Vagina (tissue), 2 donors: Measurements from ENCODE around the gene TPSG1. TPM values are rescaled to one million over a fixed set of nuclear protein-coding genes. Genes with fewer than 3 reads are reported as not detected.
"Not testable (repeated sequence)": the region's sequence is repeated elsewhere in the genome, so short reads cannot be mapped to it uniquely, and the experiment has no call there.

ENCODE experiments used
- DNase-seq, 2 donors: peaks; one replicate each; pipeline ENCODE4 v3.0.0-alpha.2; 2017; ENCODE audit errors: extremely low spot score in 2 of 2
- H3K27ac ChIP-seq: fragments of 200-600 bp; sonication (generic); one replicate; pipeline ENCODE4 v1.5.1; 2019
- H3K27me3 ChIP-seq: fragments of 200-600 bp; sonication (generic); one replicate; pipeline ENCODE4 v1.5.1; 2019
- H3K36me3 ChIP-seq, 2 donors: fragments of 200-600 bp; sonication (generic); one replicate each; pipeline ENCODE4 v1.5.1; 2017 to 2019
- H3K4me1 ChIP-seq: fragments of 200-600 bp; sonication (generic); one replicate; pipeline ENCODE4 v1.5.1; 2019
- H3K4me3 ChIP-seq, 2 donors: fragments of 200-600 bp; sonication (generic); 1 replicate in 1 of 2; 2 replicates in 1 of 2; pipeline ENCODE4 v1.5.1; 2016 to 2019
- H3K9me3 ChIP-seq: fragments of 200-600 bp; sonication (generic); one replicate; pipeline ENCODE4 v1.5.1; 2019
- POLR2A ChIP-seq, 2 donors: fragments of 450-650 bp; IDR thresholded peaks; one replicate each; pipeline ENCODE4 v1.6.1; 2017; ENCODE audit warnings: antibody characterized with exemption in 2 of 2, mild to moderate bottlenecking in 2 of 2, moderate library complexity in 2 of 2
- POLR2AphosphoS5 ChIP-seq, 2 donors: sonication (generic); formaldehyde crosslinking; IDR thresholded peaks; one replicate each; pipeline ENCODE4 v1.9.0; 2017; ENCODE audit warnings: antibody characterized with exemption in 2 of 2, mild to moderate bottlenecking in 2 of 2, low read depth in 1 of 2; ENCODE audit not compliant: insufficient read depth in 1 of 2
- intact Hi-C: fragments of 100-400 bp; cut with DNase I; formaldehyde crosslinking; loops from one replicate; pipeline ENCODE4 v1.15.1; 2023
- total RNA-seq: library from RNA; depleted of rRNA; stranded (reverse); fragments of >200 nt; gene quantifications from one replicate; pipeline ENCODE4 v1.2.3, GENCODE V29; 2016
- TF ChIP-seq, protein P1 (sequence below), 3 experiments: fragments of 450-650 bp in 2 of 3; fragments of 200-600 bp in 1 of 3; sonication (generic) in 1 of 3; IDR thresholded peaks; one replicate each; pipeline ENCODE4 v1.5.1; 2017 to 2019; ENCODE audit warnings: antibody characterized with exemption in 3 of 3, mild to moderate bottlenecking in 2 of 3, moderate library complexity in 2 of 3

Gene TPSG1
- total RNA-seq, 1 donor from 2014 or later: not detected

DNA sequence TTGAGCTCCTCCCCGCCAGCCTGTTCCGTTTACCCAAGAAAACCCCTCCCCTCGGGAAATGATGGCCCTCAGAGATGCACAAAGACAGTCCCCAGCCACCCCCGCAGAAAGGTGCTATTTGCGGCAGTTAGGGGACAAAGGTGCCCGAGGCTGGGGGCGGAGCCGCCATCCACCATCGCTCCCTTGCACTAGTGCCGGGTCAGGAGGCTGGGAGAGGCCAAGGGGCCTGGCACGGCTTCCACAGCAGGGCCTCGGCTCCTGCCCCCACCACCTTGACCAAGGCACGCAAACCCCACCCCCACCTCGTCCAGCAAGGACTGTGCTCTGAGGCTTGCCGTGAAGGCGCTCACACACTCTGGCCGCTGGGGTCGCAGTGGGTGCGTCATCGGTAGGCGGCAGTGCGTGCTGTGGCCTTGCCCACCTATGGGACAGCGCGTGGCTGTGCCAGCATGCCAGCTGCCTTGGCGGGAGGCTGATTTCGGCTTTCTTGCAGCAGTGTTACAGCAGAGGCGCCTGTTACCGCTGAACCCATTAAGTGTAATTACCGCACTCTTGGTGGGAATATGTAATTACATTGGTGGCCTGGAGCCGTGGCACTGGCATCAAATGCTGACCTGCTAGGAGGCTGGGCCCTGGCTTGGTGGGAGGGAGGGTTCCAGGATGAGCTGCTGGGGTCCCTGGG is 31.8 kb downstream of the TPSG1 start:
- intact Hi-C loops: no loop called here
- TF ChIP-seq, protein P1, sequence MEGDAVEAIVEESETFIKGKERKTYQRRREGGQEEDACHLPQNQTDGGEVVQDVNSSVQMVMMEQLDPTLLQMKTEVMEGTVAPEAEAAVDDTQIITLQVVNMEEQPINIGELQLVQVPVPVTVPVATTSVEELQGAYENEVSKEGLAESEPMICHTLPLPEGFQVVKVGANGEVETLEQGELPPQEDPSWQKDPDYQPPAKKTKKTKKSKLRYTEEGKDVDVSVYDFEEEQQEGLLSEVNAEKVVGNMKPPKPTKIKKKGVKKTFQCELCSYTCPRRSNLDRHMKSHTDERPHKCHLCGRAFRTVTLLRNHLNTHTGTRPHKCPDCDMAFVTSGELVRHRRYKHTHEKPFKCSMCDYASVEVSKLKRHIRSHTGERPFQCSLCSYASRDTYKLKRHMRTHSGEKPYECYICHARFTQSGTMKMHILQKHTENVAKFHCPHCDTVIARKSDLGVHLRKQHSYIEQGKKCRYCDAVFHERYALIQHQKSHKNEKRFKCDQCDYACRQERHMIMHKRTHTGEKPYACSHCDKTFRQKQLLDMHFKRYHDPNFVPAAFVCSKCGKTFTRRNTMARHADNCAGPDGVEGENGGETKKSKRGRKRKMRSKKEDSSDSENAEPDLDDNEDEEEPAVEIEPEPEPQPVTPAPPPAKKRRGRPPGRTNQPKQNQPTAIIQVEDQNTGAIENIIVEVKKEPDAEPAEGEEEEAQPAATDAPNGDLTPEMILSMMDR (IDR thresholded peaks at IDR 0.05): no peak
- no peak for TF ChIP-seq POLR2A (IDR thresholded peaks at IDR 0.05)
- no peak for TF ChIP-seq POLR2AphosphoS5 (IDR thresholded peaks at IDR 0.05; ENCODE audit: insufficient read depth in 1 of 2, low read depth in 1 of 2)
- Histone ChIP-seq H3K27me3 (no peaks in the 10 kb centered on the region), H3K4me1 (no peaks in the 10 kb centered on the region), H3K4me3 (no peak overlapping the region), H3K27ac (no peak overlapping the region), H3K9me3 (no peaks in the 10 kb centered on the region), H3K36me3 (no peaks in the 10 kb centered on the region)
- DNase-seq: no peak

DNA sequence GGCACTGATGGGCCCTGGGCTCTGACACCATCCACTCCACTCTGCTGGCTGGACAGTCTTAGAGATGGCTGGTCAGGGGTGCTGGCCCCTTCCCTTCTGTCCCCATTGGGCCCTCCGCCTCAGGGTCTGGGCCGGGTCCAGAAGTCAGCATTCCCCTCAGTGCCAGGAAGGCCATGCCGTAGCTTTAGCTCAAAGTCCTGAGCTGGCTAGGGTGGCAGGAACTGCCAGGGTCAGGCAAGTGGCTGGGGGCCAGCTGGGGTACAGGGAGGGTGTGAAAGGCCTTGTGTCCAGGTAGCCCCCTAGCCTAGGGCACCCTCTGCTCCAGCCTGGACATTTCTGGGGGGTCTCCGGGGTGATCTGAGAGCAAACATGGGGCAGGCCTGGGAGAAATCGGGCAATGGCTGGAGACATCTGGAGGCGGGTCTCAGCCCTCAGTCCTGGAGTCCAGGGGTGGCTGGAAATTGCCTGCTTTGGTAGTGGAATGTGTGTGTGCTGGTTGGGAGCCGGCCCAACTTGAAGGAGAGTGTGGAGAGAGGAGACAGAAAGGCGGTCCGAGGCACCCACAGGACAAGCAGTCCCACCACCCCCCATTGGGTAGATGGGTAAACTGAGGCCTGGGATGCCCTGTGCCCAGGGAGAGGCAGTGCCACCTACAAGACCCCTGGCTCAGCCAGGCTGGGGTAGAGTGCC is 32.5 kb downstream of the TPSG1 start:
- H3K9me3 ChIP-seq: no peaks in the 10 kb centered on the region
- TF ChIP-seq POLR2A (IDR thresholded peaks at IDR 0.05): no peak
- TF ChIP-seq, protein P1 (IDR thresholded peaks at IDR 0.05): no peak
- no peak for TF ChIP-seq POLR2AphosphoS5 (IDR thresholded peaks at IDR 0.05; ENCODE audit: insufficient read depth in 1 of 2, low read depth in 1 of 2)
- H3K27ac ChIP-seq: no peak overlapping the region
- no peak overlapping the region for H3K4me3 ChIP-seq
- intact Hi-C loops: no loop called here
- no peaks in the 10 kb centered on the region for H3K4me1 ChIP-seq
- no peak for DNase-seq
- H3K27me3 ChIP-seq: no peaks in the 10 kb centered on the region
- no peaks in the 10 kb centered on the region for H3K36me3 ChIP-seq

DNA sequence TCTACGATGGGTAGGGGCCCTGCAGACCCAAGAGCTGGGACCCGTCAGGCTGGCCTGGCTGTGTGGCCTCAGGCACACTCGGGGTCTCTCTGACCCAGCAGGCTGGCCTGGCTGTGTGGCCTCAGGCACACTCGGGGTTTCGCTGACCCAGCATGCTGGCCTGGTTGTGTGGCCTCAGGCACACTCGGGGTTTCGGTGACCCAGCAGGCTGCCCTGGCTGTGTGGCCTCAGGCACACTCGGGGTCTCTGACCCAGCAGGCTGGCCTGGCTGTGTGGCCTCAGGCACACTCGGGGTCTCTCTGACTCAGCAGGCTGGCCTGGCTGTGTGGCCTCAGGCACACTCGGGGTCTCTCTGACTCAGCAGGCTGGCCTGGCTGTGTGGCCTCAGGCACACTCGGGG is 34.3 kb downstream of the TPSG1 start:
- H3K27me3 ChIP-seq, H3K4me1 ChIP-seq, H3K4me3 ChIP-seq, H3K36me3 ChIP-seq, H3K27ac ChIP-seq, H3K9me3 ChIP-seq, intact Hi-C loops, DNase-seq: not testable (repeated sequence)

DNA sequence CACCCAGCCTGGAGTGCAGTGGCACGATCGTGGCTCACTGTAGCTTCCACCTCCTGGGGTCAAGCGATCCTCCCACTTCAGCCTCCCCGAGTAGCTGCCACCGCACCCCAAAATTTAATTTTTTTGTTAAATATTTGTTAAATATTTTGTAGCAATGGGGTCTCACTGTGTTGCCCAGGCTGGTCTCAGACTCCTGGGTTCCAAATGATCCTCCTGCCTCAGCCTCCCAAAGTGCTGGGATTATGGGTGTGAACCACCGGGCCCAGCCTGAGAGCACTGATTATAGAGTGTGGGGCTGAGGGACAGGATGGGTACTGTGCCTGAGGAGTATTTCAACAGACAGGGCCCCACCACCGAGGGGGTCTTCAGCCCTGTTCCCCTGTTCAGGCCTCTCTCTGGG is 35.6 kb downstream of the TPSG1 start:
- DNase-seq: no peak
- Histone ChIP-seq H3K27me3 (no peaks in the 10 kb centered on the region), H3K4me1 (no peaks in the 10 kb centered on the region), H3K4me3 (no peak overlapping the region), H3K27ac (no peak overlapping the region), H3K36me3 (no peaks in the 10 kb centered on the region), H3K9me3 (no peaks in the 10 kb centered on the region)
- TF ChIP-seq, protein P1 (IDR thresholded peaks at IDR 0.05): no peak
- no peak for TF ChIP-seq POLR2A (IDR thresholded peaks at IDR 0.05)
- TF ChIP-seq POLR2AphosphoS5 (IDR thresholded peaks at IDR 0.05; ENCODE audit: insufficient read depth in 1 of 2, low read depth in 1 of 2): no peak
- intact Hi-C loops: no loop called here

DNA sequence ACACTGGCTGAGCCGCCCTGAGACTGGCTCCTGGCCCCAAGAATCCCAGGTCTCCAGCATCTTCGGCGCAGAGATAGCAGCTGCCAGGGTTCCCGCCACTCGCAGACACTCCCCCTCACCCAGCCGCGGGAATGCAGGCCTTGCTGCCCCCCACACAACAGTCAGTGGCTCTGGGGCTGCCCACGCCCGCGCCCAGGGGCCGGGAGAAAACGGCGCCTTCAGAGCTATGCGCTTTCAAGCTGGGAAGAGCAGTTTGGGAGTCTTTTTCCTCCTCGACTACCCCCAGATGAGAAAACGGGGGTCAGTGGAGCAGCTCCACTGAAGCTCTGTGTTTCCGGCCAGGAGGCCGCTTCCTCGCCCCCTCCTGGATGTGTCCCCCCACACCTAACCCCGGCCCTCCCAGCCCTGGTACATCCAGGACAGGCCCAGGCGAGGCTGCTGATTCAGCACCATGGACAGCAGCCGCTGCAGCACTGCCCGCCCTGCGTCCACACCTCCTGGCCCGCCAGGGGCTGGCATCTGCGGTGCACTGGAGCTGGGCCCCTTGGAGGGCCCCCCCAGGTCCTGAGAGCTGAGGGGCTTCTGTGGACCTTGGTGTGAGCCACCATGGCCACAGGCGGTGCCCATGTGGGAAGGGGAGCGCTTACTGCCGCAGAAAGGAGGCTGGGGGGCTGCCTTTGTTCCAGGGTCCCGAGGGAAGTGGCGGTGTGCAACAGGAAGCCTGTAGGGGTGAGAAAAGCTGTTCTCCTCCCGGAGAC is 36.5 kb downstream of the TPSG1 start:
- H3K27ac ChIP-seq: no peak overlapping the region
- no peaks in the 10 kb centered on the region for H3K36me3 ChIP-seq
- no peaks in the 10 kb centered on the region for H3K9me3 ChIP-seq
- H3K27me3 ChIP-seq: no peaks in the 10 kb centered on the region
- intact Hi-C loops: no loop called here
- TF ChIP-seq, protein P1 (IDR thresholded peaks at IDR 0.05): no peak
- TF ChIP-seq POLR2AphosphoS5 (IDR thresholded peaks at IDR 0.05; ENCODE audit: insufficient read depth in 1 of 2, low read depth in 1 of 2): no peak
- TF ChIP-seq POLR2A (IDR thresholded peaks at IDR 0.05): no peak
- H3K4me3 ChIP-seq: no peak overlapping the region
- H3K4me1 ChIP-seq: peaks cover 2% of the 10 kb centered on the region
- DNase-seq: no peak

DNA sequence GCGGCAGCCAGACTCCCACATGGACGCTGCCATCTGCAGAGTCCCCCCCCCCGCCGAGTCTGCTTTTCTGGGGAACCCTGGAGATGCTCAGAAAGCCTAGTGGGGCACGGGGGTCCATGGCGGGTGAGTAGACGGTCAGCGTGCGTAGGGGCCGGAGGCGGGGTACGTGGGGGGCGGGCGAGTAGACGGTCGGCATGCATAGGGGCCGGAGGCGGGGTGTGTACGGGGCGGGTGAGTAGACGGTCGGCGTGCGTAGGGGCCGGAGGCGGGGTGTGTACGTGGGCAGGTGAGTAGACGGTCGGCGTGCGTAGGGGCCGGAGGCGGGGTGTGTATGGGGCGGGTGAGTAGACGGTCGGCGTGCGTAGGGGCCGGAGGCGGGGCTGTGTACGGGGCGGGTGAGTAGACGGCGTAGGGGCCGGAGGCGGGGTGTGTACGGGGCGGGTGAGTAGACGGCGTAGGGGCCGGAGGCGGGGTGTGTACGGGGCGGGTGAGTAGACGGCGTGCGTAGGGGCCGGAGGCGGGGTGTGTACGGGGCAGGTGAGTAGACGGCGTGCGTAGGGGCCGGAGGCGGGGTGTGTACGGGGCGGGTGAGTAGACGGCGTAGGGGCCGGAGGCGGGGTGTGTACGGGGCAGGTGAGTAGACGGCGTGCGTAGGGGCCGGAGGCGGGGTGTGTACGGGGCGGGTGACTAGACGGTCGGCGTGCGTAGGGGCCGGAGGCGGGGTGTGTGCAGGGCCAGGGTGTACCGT is 39.4 kb downstream of the TPSG1 start:
- DNase-seq, intact Hi-C loops, H3K27ac ChIP-seq, H3K36me3 ChIP-seq, H3K27me3 ChIP-seq, H3K4me3 ChIP-seq, H3K9me3 ChIP-seq: not testable (repeated sequence)
- peaks cover 24% of the 10 kb centered on the region for H3K4me1 ChIP-seq
